SU-DHL-6 (cell line): ENCODE data around the gene SRSF7.
"Not testable (repeated sequence)": the region's sequence is repeated elsewhere in the genome, so short reads cannot be mapped to it uniquely, and the experiment has no call there.

Source experiments
- H2AFZ ChIP-seq: fragments of 200-600 bp; sonication (generic); 2 replicates; pipeline ENCODE4 v1.6.1; 2014; ENCODE audit warnings: low read depth, mild to moderate bottlenecking, moderate library complexity, mixed read lengths, antibody characterized with exemption, low read length; ENCODE audit not compliant: severe bottlenecking
- H3F3A ChIP-seq: fragments of 200-600 bp; shearing (Covaris generic); 2 replicates; pipeline ENCODE4 v1.6.0; 2016; ENCODE audit warnings: antibody characterized with exemption, mild to moderate bottlenecking; ENCODE audit not compliant: insufficient read depth
- H3K27ac ChIP-seq: fragments of 200-600 bp; sonication (generic); 2 replicates; pipeline ENCODE4 v1.5.1; 2016; ENCODE audit warnings: low read depth, mild to moderate bottlenecking, low read length, moderate library complexity, mixed read lengths
- H3K27me3 ChIP-seq: fragments of 200-600 bp; sonication (generic), shearing (Covaris generic); 2 replicates; pipeline ENCODE4 v1.6.0; 2014; ENCODE audit warnings: mild to moderate bottlenecking, low read length
- H3K36me3 ChIP-seq: fragments of 200-600 bp; sonication (generic); 2 replicates; pipeline ENCODE4 v1.6.1; 2014; ENCODE audit warnings: mild to moderate bottlenecking, low read length, mixed read lengths
- H3K4me2 ChIP-seq: fragments of 300-600, 200-600 bp; shearing (Covaris generic), sonication (generic); 2 replicates; pipeline ENCODE4 v1.6.0; 2014; ENCODE audit warnings: low read length, low read depth, mild to moderate bottlenecking; ENCODE audit not compliant: poor library complexity, severe bottlenecking
- H3K4me3 ChIP-seq: fragments of 200-600 bp; sonication (generic); 2 replicates; pipeline ENCODE4 v1.5.1; 2014; ENCODE audit warnings: antibody characterized with exemption, low read length, mild to moderate bottlenecking, mixed read lengths; ENCODE audit not compliant: insufficient read depth, poor library complexity, severe bottlenecking
- H3K79me2 ChIP-seq: fragments of 200-600 bp; sonication (generic); 2 replicates; pipeline ENCODE4 v1.6.1; 2014; ENCODE audit warnings: mild to moderate bottlenecking, low read length, moderate library complexity; ENCODE audit not compliant: insufficient read depth
- H3K9ac ChIP-seq: fragments of 200-600 bp; sonication (generic); 2 replicates; pipeline ENCODE4 v1.7.0; 2014; ENCODE audit warnings: mild to moderate bottlenecking, low read length
- H3K9me2 ChIP-seq: fragments of 200-600 bp; sonication (generic); replicated peaks from 2 replicates; pipeline ENCODE4 v1.6.1; 2014; ENCODE audit warnings: low read length; ENCODE audit not compliant: insufficient read depth
- H3K9me3 ChIP-seq: fragments of 200-600 bp; sonication (generic); 2 replicates; pipeline ENCODE4 v1.6.1; 2014; ENCODE audit warnings: low read length, mixed read lengths; ENCODE audit not compliant: insufficient read depth
- H4K20me1 ChIP-seq: fragments of 200-600 bp; sonication (generic); 2 replicates; pipeline ENCODE4 v1.6.1; 2014; ENCODE audit warnings: low read depth, mild to moderate bottlenecking, antibody characterized with exemption, low read length, moderate library complexity, mixed read lengths
- CTCF ChIP-seq: fragments of 200-600 bp; sonication (generic); IDR thresholded peaks from one replicate; pipeline ENCODE4 v1.5.1; 2017; ENCODE audit warnings: antibody characterized with exemption, mild to moderate bottlenecking, low read length, moderate library complexity; ENCODE audit not compliant: insufficient read depth, poor library complexity, severe bottlenecking
- EZH2phosphoT487 ChIP-seq: fragments of 200-600 bp; sonication (generic), shearing (Covaris generic); conservative IDR thresholded peaks from 2 replicates; pipeline ENCODE4 v1.6.1; 2018; ENCODE audit warnings: mild to moderate bottlenecking, antibody characterized with exemption, low read length, moderate library complexity, mixed read lengths

SRSF7 gene

GRCh38 chr2:38750891-38751595 is at the start of gene SRSF7:
TSS of gene SRSF7 (minus strand) at chr2:38751361. CDS start at chr2:38751256, 105 bp downstream.
- no peaks in the 10 kb centered on the region for H3K27me3 ChIP-seq

GRCh38 chr2:38797953-38798352 is 46.8 kb upstream of the SRSF7 start:
- no peaks in the 10 kb centered on the region for H3F3A ChIP-seq
- no peak overlapping the region for H2AFZ ChIP-seq
- no peaks in the 10 kb centered on the region for H3K9me3 ChIP-seq
- H4K20me1 ChIP-seq, result no peaks in the 10 kb centered on the region
- H3K27ac ChIP-seq, result no peak overlapping the region
- no peaks in the 10 kb centered on the region for H3K79me2 ChIP-seq
- H3K9ac ChIP-seq, result no peak overlapping the region
- no peaks in the 10 kb centered on the region for H3K27me3 ChIP-seq
- TF ChIP-seq CTCF (no peak), EZH2phosphoT487 (no peak)
- H3K9me2 ChIP-seq, result no peaks in the 10 kb centered on the region
- no peaks in the 10 kb centered on the region for H3K36me3 ChIP-seq
- no peak overlapping the region for H3K4me3 ChIP-seq
- H3K4me2 ChIP-seq, result no peak overlapping the region

More at GRCh38 chr2:38750891-38751595, at the start of gene SRSF7:
- peaks cover 52% of the 10 kb centered on the region for H3K79me2 ChIP-seq
- H2AFZ ChIP-seq, result peak within 1 kb of the TSS; percentile 93
- peak within 1 kb of the TSS; percentile 97 for H3K9ac ChIP-seq
- H3K4me3 ChIP-seq, result peak within 1 kb of the TSS; percentile 93
- H3F3A ChIP-seq, result peaks cover 46% of the 10 kb centered on the region
- peak within 1 kb of the TSS; percentile 87 for H3K27ac ChIP-seq
- peak within 1 kb of the TSS; percentile 83 for H3K4me2 ChIP-seq
- peaks cover 42% of the 10 kb centered on the region for H3K36me3 ChIP-seq
- TF ChIP-seq EZH2phosphoT487 (no peak), CTCF (no peak)
- peaks cover 41% of the 10 kb centered on the region for H4K20me1 ChIP-seq
- H3K9me3 ChIP-seq, result no peaks in the 10 kb centered on the region
- no peaks in the 10 kb centered on the region for H3K9me2 ChIP-seq

- Histone ChIP-seq H3K27me3 (no peaks in the 10 kb centered on the region), H3K9me3 (no peaks in the 10 kb centered on the region), H3K79me2 (no peaks in the 10 kb centered on the region), H3K9ac (no peak overlapping the region), H4K20me1 (no peaks in the 10 kb centered on the region), H2AFZ (no peak overlapping the region), H3K4me3 (no peak overlapping the region), H3K27ac (no peak overlapping the region), H3K36me3 (no peaks in the 10 kb centered on the region), H3F3A (no peaks in the 10 kb centered on the region), H3K9me2 (no peaks in the 10 kb centered on the region), H3K4me2 (no peak overlapping the region)
- TF ChIP-seq EZH2phosphoT487, result no peak
- no peak for TF ChIP-seq CTCF
Observed at GRCh38 chr2:38797250-38797676, 46.1 kb upstream of the SRSF7 start.

- H3K4me3 ChIP-seq, H3K9ac ChIP-seq, H3K9me2 ChIP-seq, H3K27me3 ChIP-seq, H3K27ac ChIP-seq, H3K36me3 ChIP-seq, H3K79me2 ChIP-seq, H3K9me3 ChIP-seq, H3F3A ChIP-seq, H2AFZ ChIP-seq, H4K20me1 ChIP-seq, H3K4me2 ChIP-seq: not testable (repeated sequence)
Observed at GRCh38 chr2:38795016-38795415, 43.9 kb upstream of the SRSF7 start.
